GM23338 (cell line): Measurements from ENCODE around the gene SUSD4.

ENCODE experiments used
- CTCF ChIP-seq, 2 experiments: fragments of 200-600 bp in 1 of 2; sonication (generic) in 1 of 2; conservative IDR thresholded peaks; 2 replicates each; pipeline versions ENCODE4 v1.5.1 to v1.6.1; 2016 to 2017; ENCODE audit warnings: antibody characterized with exemption in 2 of 2, low read depth in 2 of 2, mild to moderate bottlenecking in 2 of 2, moderate library complexity in 1 of 2
- EZH2 ChIP-seq: fragments of 200-600 bp; sonication (generic); IDR thresholded peaks from one replicate; pipeline ENCODE4 v1.8.0; 2017; ENCODE audit warnings: antibody characterized with exemption, mild to moderate bottlenecking, low read depth; ENCODE audit not compliant: unreplicated experiment
- POLR2AphosphoS5 ChIP-seq: IDR thresholded peaks from 2 replicates; pipeline ENCODE4 v1.6.1; 2016; ENCODE audit warnings: antibody characterized with exemption, low read depth

GRCh38 chr1:223203034-223203408, 161.0 kb downstream of the SUSD4 start:
- no peak for TF ChIP-seq EZH2
- TF ChIP-seq POLR2AphosphoS5: no peak
- no peak for TF ChIP-seq CTCF (conservative IDR thresholded peaks at IDR 0.05; ENCODE audit: low read depth in 2 of 2)
